Measurements from ENCODE around the gene MACO1. TPM values are rescaled to one million over a fixed set of nuclear protein-coding genes. Genes with fewer than 3 reads are reported as not detected.
"Not testable (repeated sequence)": the region's sequence is repeated elsewhere in the genome, so short reads cannot be mapped to it uniquely, and the experiment has no call there.

The MACO1 gene
- total RNA-seq, 4 donors from 2014 or later: 38.8 to 74.6 (median 44.8) TPM

- Histone ChIP-seq H3K4me1 (peaks cover 56 to 63% of the 10 kb centered on the region in 2 donors), H3K27me3 (no peaks in the 10 kb centered on the region), H3K4me3 (no peak overlapping the region), H3K36me3 (peaks cover 4 to 29% of the 10 kb centered on the region in 2 donors), H3K9me3 (no peaks in the 10 kb centered on the region), H3K27ac (peak overlapping the region; percentile 74 to 87 (median 76))
- peak; percentile 31 to 32 for ATAC-seq
- no peak for TF ChIP-seq CTCF (IDR thresholded peaks at IDR 0.05 in 4 of 5, conservative IDR thresholded peaks at IDR 0.05 in 1 of 5)
- TF ChIP-seq POLR2A (IDR thresholded peaks at IDR 0.05): no peak
- in situ Hi-C loops (cut with MboI; ENCODE audit: low sequenced_read_pairs in 4 of 4) (no loop called here), intact Hi-C loops (cut with DNase I; ENCODE audit: low total_unique reads) (no loop called here)
- no peak for DNase-seq
Measured at GRCh38 chr1:25460020-25460419, 29.3 kb downstream of the MACO1 start.

GRCh38 chr1:25460816-25461215, 30.1 kb downstream of the MACO1 start:
- Histone ChIP-seq H3K36me3 (peaks cover 4 to 22% of the 10 kb centered on the region in 2 donors), H3K27ac (peak overlapping the region; percentile 74 to 87 (median 76)), H3K4me1 (peaks cover 63 to 64% of the 10 kb centered on the region in 2 donors)
- H3K9me3 ChIP-seq; DNase-seq; H3K27me3 ChIP-seq; in situ Hi-C loops (cut with MboI; ENCODE audit: low sequenced_read_pairs in 4 of 4); intact Hi-C loops (cut with DNase I; ENCODE audit: low total_unique reads); ATAC-seq; H3K4me3 ChIP-seq: not testable (repeated sequence)

GRCh38 chr1:25461849-25462248, 31.2 kb downstream of the MACO1 start:
- H3K36me3 ChIP-seq: peaks cover 0 to 12% of the 10 kb centered on the region in 2 donors
- H3K4me3 ChIP-seq: no peak overlapping the region
- no peak for ATAC-seq
- no peaks in the 10 kb centered on the region for H3K27me3 ChIP-seq
- peaks cover 64 to 67% of the 10 kb centered on the region in 2 donors for H3K4me1 ChIP-seq
- intact Hi-C loops (cut with DNase I; ENCODE audit: low total_unique reads) (no loop called here), in situ Hi-C loops (cut with MboI; ENCODE audit: low sequenced_read_pairs in 4 of 4) (no loop called here)
- peak overlapping the region; percentile 50 to 77 (median 61) for H3K27ac ChIP-seq
- no peaks in the 10 kb centered on the region for H3K9me3 ChIP-seq
- TF ChIP-seq CTCF (IDR thresholded peaks at IDR 0.05 in 4 of 5, conservative IDR thresholded peaks at IDR 0.05 in 1 of 5) (no peak), POLR2A (IDR thresholded peaks at IDR 0.05) (no peak)
- DNase-seq: no peak

- in situ Hi-C loops (cut with MboI; ENCODE audit: low sequenced_read_pairs in 4 of 4): no loop called here
- peak overlapping the region; percentile 50 to 77 (median 61) for H3K27ac ChIP-seq
- intact Hi-C loops (cut with DNase I; ENCODE audit: low total_unique reads): no loop called here
- H3K4me3 ChIP-seq: no peak overlapping the region
- no peaks in the 10 kb centered on the region for H3K27me3 ChIP-seq
- ATAC-seq (peak in 1 of 2 donors; percentile 33), DNase-seq (no peak)
- H3K4me1 ChIP-seq: peaks cover 66 to 67% of the 10 kb centered on the region in 2 donors
- peaks cover 0 to 6% of the 10 kb centered on the region in 2 donors for H3K36me3 ChIP-seq
- TF ChIP-seq CTCF (IDR thresholded peaks at IDR 0.05 in 4 of 5, conservative IDR thresholded peaks at IDR 0.05 in 1 of 5): no peak
- no peak for TF ChIP-seq POLR2A (IDR thresholded peaks at IDR 0.05)
- H3K9me3 ChIP-seq: no peaks in the 10 kb centered on the region
Measured at GRCh38 chr1:25462732-25463131, 32.0 kb downstream of the MACO1 start.

- H3K9me3 ChIP-seq: no peaks in the 10 kb centered on the region
- no peaks in the 10 kb centered on the region for H3K36me3 ChIP-seq
- intact Hi-C loops (cut with DNase I; ENCODE audit: low total_unique reads): no loop called here
- H3K4me1 ChIP-seq: peaks cover 69 to 72% of the 10 kb centered on the region in 2 donors
- in situ Hi-C loops (cut with MboI; ENCODE audit: low sequenced_read_pairs in 4 of 4): no loop called here
- ATAC-seq (no peak), DNase-seq (no peak)
- peak overlapping the region; percentile 71 to 81 (median 73) for H3K27ac ChIP-seq
- H3K4me3 ChIP-seq: no peak overlapping the region
- no peaks in the 10 kb centered on the region for H3K27me3 ChIP-seq
- TF ChIP-seq POLR2A (IDR thresholded peaks at IDR 0.05) (no peak), CTCF (IDR thresholded peaks at IDR 0.05 in 4 of 5, conservative IDR thresholded peaks at IDR 0.05 in 1 of 5) (no peak)
Measured at GRCh38 chr1:25467193-25467592, 36.5 kb downstream of the MACO1 start.

All from gastrocnemius medialis (tissue), 4 donors.